Vagina (tissue), 2 donors: ENCODE results near the gene INTS14.

Experiments
- POLR2A ChIP-seq, 2 donors: fragments of 450-650 bp; IDR thresholded peaks; one replicate each; pipeline ENCODE4 v1.6.1; 2017; ENCODE audit warnings: antibody characterized with exemption in 2 of 2, mild to moderate bottlenecking in 2 of 2, moderate library complexity in 2 of 2
- TF ChIP-seq, protein P1 (sequence below), 3 experiments: fragments of 450-650 bp in 2 of 3; fragments of 200-600 bp in 1 of 3; sonication (generic) in 1 of 3; IDR thresholded peaks; one replicate each; pipeline ENCODE4 v1.5.1; 2017 to 2019; ENCODE audit warnings: antibody characterized with exemption in 3 of 3, mild to moderate bottlenecking in 2 of 3, moderate library complexity in 2 of 3

GRCh38 chr15:65653341-65653740 is 42.4 kb upstream of the INTS14 start:
- TF ChIP-seq, protein P1, sequence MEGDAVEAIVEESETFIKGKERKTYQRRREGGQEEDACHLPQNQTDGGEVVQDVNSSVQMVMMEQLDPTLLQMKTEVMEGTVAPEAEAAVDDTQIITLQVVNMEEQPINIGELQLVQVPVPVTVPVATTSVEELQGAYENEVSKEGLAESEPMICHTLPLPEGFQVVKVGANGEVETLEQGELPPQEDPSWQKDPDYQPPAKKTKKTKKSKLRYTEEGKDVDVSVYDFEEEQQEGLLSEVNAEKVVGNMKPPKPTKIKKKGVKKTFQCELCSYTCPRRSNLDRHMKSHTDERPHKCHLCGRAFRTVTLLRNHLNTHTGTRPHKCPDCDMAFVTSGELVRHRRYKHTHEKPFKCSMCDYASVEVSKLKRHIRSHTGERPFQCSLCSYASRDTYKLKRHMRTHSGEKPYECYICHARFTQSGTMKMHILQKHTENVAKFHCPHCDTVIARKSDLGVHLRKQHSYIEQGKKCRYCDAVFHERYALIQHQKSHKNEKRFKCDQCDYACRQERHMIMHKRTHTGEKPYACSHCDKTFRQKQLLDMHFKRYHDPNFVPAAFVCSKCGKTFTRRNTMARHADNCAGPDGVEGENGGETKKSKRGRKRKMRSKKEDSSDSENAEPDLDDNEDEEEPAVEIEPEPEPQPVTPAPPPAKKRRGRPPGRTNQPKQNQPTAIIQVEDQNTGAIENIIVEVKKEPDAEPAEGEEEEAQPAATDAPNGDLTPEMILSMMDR (IDR thresholded peaks at IDR 0.05) = no peak
- TF ChIP-seq POLR2A (IDR thresholded peaks at IDR 0.05) = no peak
